ENCODE results near the gene RAPGEF4.

RAPGEF4 gene

GRCh38 chr2:172735582-172736423 is at the start of gene RAPGEF4:
Gene RAPGEF4 (plus strand): TSS chr2:172735845. CDS start chr2:172735984, 139 bp downstream.
- peak within 1 kb of the TSS; percentile 51 for H3K4me3 Mint-ChIP-seq
- intact Hi-C loops (cut with micrococcal nuclease), result no loop called here
- no peaks in the 10 kb centered on the region for H3K9me3 Mint-ChIP-seq
- peaks cover 60% of the 10 kb centered on the region for H3K27me3 Mint-ChIP-seq
- no peaks in the 10 kb centered on the region for H3K36me3 Mint-ChIP-seq (ENCODE audit: low read depth)
- H3K27ac Mint-ChIP-seq, result no peak within 1 kb of the TSS
- no peaks in the 10 kb centered on the region for H3K4me1 Mint-ChIP-seq (ENCODE audit: low read depth)

DNA sequence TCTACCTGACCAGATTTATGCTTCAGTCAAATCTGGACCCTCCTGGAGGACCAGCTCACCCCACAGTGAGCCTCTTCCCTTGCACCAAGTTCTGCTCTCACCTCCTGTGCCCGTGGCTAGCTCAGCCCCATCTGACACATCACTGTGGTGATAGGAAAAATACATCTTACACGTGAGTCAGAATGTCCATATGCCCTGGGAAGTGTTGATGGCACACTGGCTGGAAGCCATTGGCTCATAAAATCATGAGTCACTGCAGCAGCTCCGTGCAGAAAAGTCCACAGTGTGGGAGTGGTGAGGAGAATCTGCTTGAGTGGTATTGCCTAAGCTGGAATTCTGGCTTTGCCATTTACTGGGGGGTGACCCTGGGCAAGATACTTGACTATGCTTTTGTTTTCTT is 42.6 kb upstream of the RAPGEF4 start:
- Mint-ChIP-seq H3K27ac (no peak overlapping the region), H3K36me3 (ENCODE audit: low read depth) (no peaks in the 10 kb centered on the region), H3K9me3 (peaks cover 14% of the 10 kb centered on the region)

DNA sequence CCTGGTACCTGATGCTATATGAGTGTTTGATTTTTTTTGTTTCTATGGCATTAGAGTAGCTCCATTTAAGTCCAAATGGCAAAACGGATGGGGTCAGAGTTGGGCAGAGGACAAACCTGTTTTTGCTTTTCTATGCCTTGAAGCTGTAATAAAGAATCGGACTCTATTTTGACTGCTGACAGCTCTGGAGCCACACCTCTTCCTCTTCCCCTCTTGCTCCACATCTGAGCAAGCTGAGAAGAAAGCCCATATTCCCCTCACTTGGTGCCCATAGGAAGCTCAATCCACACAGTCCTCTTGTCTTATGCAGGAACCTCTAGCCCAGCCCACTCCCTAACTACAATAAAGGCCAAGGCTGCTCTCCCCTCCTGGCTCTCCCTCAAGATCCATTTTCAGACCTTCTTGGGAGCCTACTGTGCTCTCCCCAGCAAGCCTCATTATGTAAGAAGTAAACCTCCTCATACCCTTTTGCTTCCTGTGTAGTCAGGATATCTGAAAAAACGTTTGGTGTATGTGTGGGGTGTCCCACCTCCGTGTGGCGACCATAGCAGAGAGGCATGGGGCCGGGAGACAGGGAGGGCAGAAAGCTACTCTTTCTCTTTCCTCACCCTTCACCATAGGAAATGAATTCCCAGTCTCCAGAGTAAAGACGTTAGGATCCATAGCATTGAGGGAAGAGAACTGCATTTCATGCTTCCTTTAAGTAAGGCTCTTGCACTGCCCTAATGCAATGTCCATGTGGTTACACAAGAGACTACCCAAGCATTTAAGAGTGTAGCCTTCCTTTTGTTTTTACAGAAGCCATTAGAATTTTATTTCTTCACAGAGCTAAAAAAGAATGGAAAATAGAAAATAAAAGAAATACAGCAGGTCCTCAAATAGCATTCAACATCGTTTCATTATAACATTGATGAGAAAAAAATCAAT is 41.9 kb upstream of the RAPGEF4 start:
- H3K4me1 Mint-ChIP-seq (ENCODE audit: low read depth), result peaks cover 27% of the 10 kb centered on the region
- peaks cover 6% of the 10 kb centered on the region for H3K9me3 Mint-ChIP-seq
- peak overlapping the region; percentile 13 for H3K27ac Mint-ChIP-seq
- no peak overlapping the region for H3K4me3 Mint-ChIP-seq
- no peaks in the 10 kb centered on the region for H3K36me3 Mint-ChIP-seq (ENCODE audit: low read depth)
- intact Hi-C loops (cut with micrococcal nuclease), result no loop called here
- no peaks in the 10 kb centered on the region for H3K27me3 Mint-ChIP-seq

More for the DNA sequence above, 42.6 kb upstream of the RAPGEF4 start:
- no peak overlapping the region for H3K4me3 Mint-ChIP-seq
- intact Hi-C loops (cut with micrococcal nuclease), result no loop called here
- H3K4me1 Mint-ChIP-seq (ENCODE audit: low read depth), result peaks cover 22% of the 10 kb centered on the region
- no peaks in the 10 kb centered on the region for H3K27me3 Mint-ChIP-seq

DNA sequence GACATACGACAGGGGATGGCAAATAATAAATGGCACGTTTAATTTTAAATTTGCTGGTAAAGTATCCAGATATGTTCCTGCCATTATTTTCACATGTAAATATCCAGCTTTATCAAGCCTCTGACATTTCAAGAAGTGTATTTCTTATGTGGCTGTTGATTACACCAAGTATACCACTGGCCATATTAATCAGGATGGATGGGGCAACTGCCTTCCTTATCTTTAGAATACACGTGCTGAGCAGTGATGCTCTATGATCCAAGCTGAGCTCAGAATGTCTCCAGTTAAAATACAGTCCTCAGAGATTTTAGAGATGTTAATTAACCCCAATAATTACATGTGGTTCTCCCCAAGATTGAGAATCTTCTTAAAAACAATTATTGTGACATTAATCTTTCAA is 38.3 kb upstream of the RAPGEF4 start:
- Mint-ChIP-seq H3K4me3 (no peak overlapping the region), H3K36me3 (ENCODE audit: low read depth) (no peaks in the 10 kb centered on the region), H3K4me1 (ENCODE audit: low read depth) (peaks cover 26% of the 10 kb centered on the region), H3K27me3 (peaks cover 10% of the 10 kb centered on the region), H3K27ac (no peak overlapping the region), H3K9me3 (no peaks in the 10 kb centered on the region)
- intact Hi-C loops (cut with micrococcal nuclease), result no loop called here

DNA sequence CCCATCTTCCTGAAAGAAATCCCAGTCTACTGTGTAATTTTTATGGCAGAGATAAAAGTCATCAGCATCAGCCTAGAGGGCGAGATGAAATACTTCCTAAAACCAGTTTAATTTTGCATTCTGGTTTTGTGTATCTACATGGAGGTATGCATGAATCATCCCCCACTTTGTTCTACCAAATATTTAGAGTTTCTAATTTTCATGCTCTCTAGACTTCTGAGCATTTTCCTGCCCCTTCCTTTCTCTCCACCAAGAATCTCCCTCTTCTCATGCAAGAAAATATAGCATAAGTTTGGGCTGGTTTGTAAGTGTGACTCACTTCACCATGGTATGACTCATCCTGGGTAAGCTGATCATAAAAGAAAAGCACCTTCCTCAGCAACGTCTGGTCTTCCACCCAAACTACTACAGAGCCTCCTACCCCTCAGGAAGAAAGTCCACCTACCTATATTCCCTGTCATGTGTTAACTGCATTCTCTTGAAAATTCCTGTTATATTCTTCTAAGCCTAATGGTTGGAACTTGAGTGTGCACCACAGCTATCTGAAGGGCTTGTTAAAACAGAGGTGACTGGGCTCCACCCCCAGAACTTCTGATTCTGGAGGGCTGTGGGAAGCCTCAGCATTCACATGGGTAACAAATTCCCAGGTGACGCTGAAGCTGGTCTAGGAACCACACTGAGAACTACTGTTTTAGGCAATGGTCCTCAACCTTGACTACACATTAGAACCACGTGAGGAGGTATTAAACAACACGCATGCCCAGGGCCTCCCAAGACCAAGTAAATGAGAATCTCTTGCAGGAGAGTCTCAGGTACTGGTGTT is 37.4 kb upstream of the RAPGEF4 start:
- intact Hi-C loops (cut with micrococcal nuclease), result no loop called here
- no peak overlapping the region for H3K27ac Mint-ChIP-seq
- peaks cover 17% of the 10 kb centered on the region for H3K4me1 Mint-ChIP-seq (ENCODE audit: low read depth)
- no peaks in the 10 kb centered on the region for H3K36me3 Mint-ChIP-seq (ENCODE audit: low read depth)
- no peak overlapping the region for H3K4me3 Mint-ChIP-seq
- no peaks in the 10 kb centered on the region for H3K9me3 Mint-ChIP-seq
- peaks cover 14% of the 10 kb centered on the region for H3K27me3 Mint-ChIP-seq

DNA sequence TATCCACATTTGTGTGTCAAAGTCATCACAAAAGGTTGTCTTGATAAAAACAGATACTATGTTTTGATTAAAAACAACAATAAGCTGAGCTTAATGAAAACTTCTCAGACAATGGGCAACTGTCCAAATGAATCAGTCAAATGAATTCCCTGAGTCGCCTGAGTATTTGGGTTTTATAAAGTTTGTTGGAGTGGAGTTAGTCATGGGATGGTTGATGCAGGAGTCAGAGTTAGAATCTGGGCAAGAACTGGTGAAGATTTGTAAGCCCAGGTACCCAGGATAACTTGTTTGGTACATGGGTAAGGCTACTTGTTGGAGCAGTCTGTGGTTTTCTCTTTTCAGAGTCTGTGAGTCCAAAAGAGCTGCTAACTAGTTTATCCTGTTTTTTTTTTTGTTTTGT is 34.4 kb upstream of the RAPGEF4 start:
- H3K4me3 Mint-ChIP-seq, result no peak overlapping the region
- H3K27me3 Mint-ChIP-seq, result peaks cover 22% of the 10 kb centered on the region
- intact Hi-C loops (cut with micrococcal nuclease), result no loop called here
- no peak overlapping the region for H3K27ac Mint-ChIP-seq
- H3K9me3 Mint-ChIP-seq, result no peaks in the 10 kb centered on the region
- no peaks in the 10 kb centered on the region for H3K36me3 Mint-ChIP-seq (ENCODE audit: low read depth)
- H3K4me1 Mint-ChIP-seq (ENCODE audit: low read depth), result peaks cover 8% of the 10 kb centered on the region

DNA sequence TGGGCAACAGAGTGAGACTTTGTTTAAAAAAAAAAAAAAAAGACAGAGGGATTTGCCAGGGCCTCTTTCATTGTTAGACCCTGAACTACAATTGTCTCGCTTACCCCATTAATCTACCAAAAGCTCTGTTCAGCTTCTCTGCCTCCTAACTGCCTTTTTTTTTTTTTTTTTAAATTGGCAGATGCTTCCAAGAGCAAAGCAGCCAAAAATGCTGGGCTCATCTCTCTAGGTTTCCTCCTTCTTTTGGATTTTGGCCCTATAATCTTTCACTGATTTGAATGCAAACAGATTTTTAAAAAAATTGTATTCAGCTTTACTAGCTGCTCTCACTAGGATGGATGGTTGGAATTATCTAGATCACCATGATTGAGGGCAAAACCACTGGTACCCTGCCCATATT is 33.2 kb upstream of the RAPGEF4 start:
- H3K9me3 Mint-ChIP-seq, result no peaks in the 10 kb centered on the region
- intact Hi-C loops (cut with micrococcal nuclease), result no loop called here
- peaks cover 8% of the 10 kb centered on the region for H3K4me1 Mint-ChIP-seq (ENCODE audit: low read depth)
- H3K4me3 Mint-ChIP-seq, result no peak overlapping the region
- no peaks in the 10 kb centered on the region for H3K36me3 Mint-ChIP-seq (ENCODE audit: low read depth)
- H3K27me3 Mint-ChIP-seq, result peaks cover 32% of the 10 kb centered on the region
- H3K27ac Mint-ChIP-seq, result no peak overlapping the region

- Mint-ChIP-seq H3K4me3 (no peak overlapping the region), H3K36me3 (ENCODE audit: low read depth) (no peaks in the 10 kb centered on the region), H3K27me3 (peaks cover 44% of the 10 kb centered on the region), H3K4me1 (ENCODE audit: low read depth) (no peaks in the 10 kb centered on the region), H3K27ac (no peak overlapping the region), H3K9me3 (no peaks in the 10 kb centered on the region)
- intact Hi-C loops (cut with micrococcal nuclease), result no loop called here
Measured at GRCh38 chr2:172704072-172704936, 31.3 kb upstream of the RAPGEF4 start.

GRCh38 chr2:172705352-172705751 is 30.3 kb upstream of the RAPGEF4 start:
- Mint-ChIP-seq H3K27ac (no peak overlapping the region), H3K9me3 (no peaks in the 10 kb centered on the region)

GRCh38 chr2:172708247-172708646 is 27.4 kb upstream of the RAPGEF4 start:
- Mint-ChIP-seq H3K36me3 (ENCODE audit: low read depth) (no peaks in the 10 kb centered on the region), H3K4me1 (ENCODE audit: low read depth) (no peaks in the 10 kb centered on the region), H3K9me3 (no peaks in the 10 kb centered on the region), H3K27ac (no peak overlapping the region), H3K27me3 (peaks cover 34% of the 10 kb centered on the region), H3K4me3 (no peak overlapping the region)
- intact Hi-C loops (cut with micrococcal nuclease), result no loop called here

More at GRCh38 chr2:172705352-172705751, 30.3 kb upstream of the RAPGEF4 start:
- Mint-ChIP-seq H3K4me1 (ENCODE audit: low read depth) (no peaks in the 10 kb centered on the region), H3K36me3 (ENCODE audit: low read depth) (no peaks in the 10 kb centered on the region), H3K4me3 (no peak overlapping the region), H3K27me3 (peaks cover 47% of the 10 kb centered on the region)
- intact Hi-C loops (cut with micrococcal nuclease), result no loop called here

GRCh38 chr2:172709566-172710291 is 25.9 kb upstream of the RAPGEF4 start:
- no peaks in the 10 kb centered on the region for H3K4me1 Mint-ChIP-seq (ENCODE audit: low read depth)
- intact Hi-C loops (cut with micrococcal nuclease), result loop anchor here (5.0 kb wide), 1 partner anchor 117 kb away; no protein-coding TSS in a partner anchor
- H3K27ac Mint-ChIP-seq, result no peak overlapping the region
- peaks cover 32% of the 10 kb centered on the region for H3K27me3 Mint-ChIP-seq
- H3K4me3 Mint-ChIP-seq, result no peak overlapping the region
- H3K9me3 Mint-ChIP-seq, result no peaks in the 10 kb centered on the region
- H3K36me3 Mint-ChIP-seq (ENCODE audit: low read depth), result no peaks in the 10 kb centered on the region

GRCh38 chr2:172710584-172711047 is 25.0 kb upstream of the RAPGEF4 start:
- no peaks in the 10 kb centered on the region for H3K36me3 Mint-ChIP-seq (ENCODE audit: low read depth)
- H3K27ac Mint-ChIP-seq, result no peak overlapping the region
- intact Hi-C loops (cut with micrococcal nuclease), result loop anchor here (5.0 kb wide), 1 partner anchor 118 kb away; no protein-coding TSS in a partner anchor
- no peaks in the 10 kb centered on the region for H3K9me3 Mint-ChIP-seq
- no peak overlapping the region for H3K4me3 Mint-ChIP-seq
- no peaks in the 10 kb centered on the region for H3K4me1 Mint-ChIP-seq (ENCODE audit: low read depth)
- peaks cover 32% of the 10 kb centered on the region for H3K27me3 Mint-ChIP-seq

All from dendritic cell treated with granulocyte-macrophage colony-stimulating factor and Interleukin-4, amounts not matched to agents 40 ng/mL and 50 ng/mL, for 4 days (primary cell).